H1 (cell line): ENCODE measurements around the gene CPM.

Source experiments
- CHD1 ChIP-seq: IDR thresholded peaks from 2 replicates; pipeline ENCODE4 v1.6.1; 2012; ENCODE audit warnings: low read depth, low read length, improper control_type of control experiment
- JUND ChIP-seq: IDR thresholded peaks from 2 replicates; pipeline ENCODE4 v1.6.1; 2011; ENCODE audit warnings: mild to moderate bottlenecking, improper control_type of control experiment, low read length
- KDM1A ChIP-seq: fragments of 200-600, 300-600 bp; sonication (generic); IDR thresholded peaks from 2 replicates; pipeline ENCODE4 v1.7.1; 2016; ENCODE audit warnings: mild to moderate bottlenecking, low read length, borderline replicate concordance
- POLR2A ChIP-seq, 2 experiments: IDR thresholded peaks; 1 replicate in 1 of 2; 2 replicates in 1 of 2; pipeline ENCODE4 v1.6.1; 2011; ENCODE audit warnings: low read depth in 2 of 2, low read length in 2 of 2, mild to moderate bottlenecking in 2 of 2; ENCODE audit errors: control extremely low read depth in 1 of 2
- POLR2AphosphoS5 ChIP-seq: IDR thresholded peaks from 2 replicates; pipeline ENCODE4 v1.6.1; 2011; ENCODE audit warnings: low read depth, low read length
- RBBP5 ChIP-seq: IDR thresholded peaks from 2 replicates; pipeline ENCODE4 v1.7.1; 2012; ENCODE audit warnings: low read depth, mild to moderate bottlenecking, inconsistent platforms, low read length, moderate library complexity, borderline replicate concordance
- SP2 ChIP-seq: IDR thresholded peaks from 2 replicates; pipeline ENCODE4 v1.6.1; 2012; ENCODE audit warnings: mild to moderate bottlenecking, low read length, inconsistent platforms
- TBP ChIP-seq: IDR thresholded peaks from 2 replicates; pipeline ENCODE4 v1.6.1; 2011; ENCODE audit warnings: low read depth, low read length, improper control_type of control experiment
- YY1 ChIP-seq: IDR thresholded peaks from 2 replicates; pipeline ENCODE4 v1.6.1; 2011; ENCODE audit warnings: low read depth, mild to moderate bottlenecking, low read length
- ZNF274 ChIP-seq: IDR thresholded peaks from 2 replicates; pipeline ENCODE4 v1.7.0; 2012; ENCODE audit warnings: low read length, borderline replicate concordance; ENCODE audit errors: extremely low read depth
- TF ChIP-seq, protein P1 (sequence below), 3 experiments: IDR thresholded peaks; 1 replicate in 2 of 3; 2 replicates in 1 of 3; pipeline versions ENCODE4 v1.5.1 to v1.6.1; 2011; ENCODE audit warnings: low read length in 3 of 3, mild to moderate bottlenecking in 3 of 3, inconsistent platforms in 2 of 3, low read depth in 1 of 3, moderate library complexity in 1 of 3; ENCODE audit not compliant: insufficient read depth in 1 of 3; ENCODE audit errors: control extremely low read depth in 1 of 3

DNA sequence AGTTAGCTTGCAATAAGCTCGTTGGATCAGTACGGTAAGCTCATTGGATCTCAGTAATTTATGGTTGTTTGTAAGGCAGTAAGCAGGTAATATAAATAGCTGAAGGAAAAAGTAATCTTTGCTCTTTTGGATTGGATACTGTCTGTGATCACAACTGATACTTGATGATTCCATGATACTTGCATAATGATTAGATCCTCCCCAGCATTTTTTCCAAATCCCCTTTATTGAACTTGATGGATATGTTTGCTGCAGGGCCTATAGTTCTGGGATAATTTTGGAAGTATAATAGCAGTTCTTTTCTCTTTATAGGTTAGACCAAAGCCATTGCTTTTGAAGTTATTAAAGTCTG lies 119.8 kb downstream of the CPM start:
- TF ChIP-seq KDM1A (no peak), CHD1 (no peak), ZNF274 (no peak), TBP (no peak), SP2 (no peak), RBBP5 (no peak), POLR2A (IDR thresholded peaks at IDR 0.05; ENCODE audit: control extremely low read depth in 1 of 2, low read depth in 2 of 2, low read length in 2 of 2) (no peak), POLR2AphosphoS5 (no peak), YY1 (no peak), JUND (no peak)
- TF ChIP-seq, protein P1, sequence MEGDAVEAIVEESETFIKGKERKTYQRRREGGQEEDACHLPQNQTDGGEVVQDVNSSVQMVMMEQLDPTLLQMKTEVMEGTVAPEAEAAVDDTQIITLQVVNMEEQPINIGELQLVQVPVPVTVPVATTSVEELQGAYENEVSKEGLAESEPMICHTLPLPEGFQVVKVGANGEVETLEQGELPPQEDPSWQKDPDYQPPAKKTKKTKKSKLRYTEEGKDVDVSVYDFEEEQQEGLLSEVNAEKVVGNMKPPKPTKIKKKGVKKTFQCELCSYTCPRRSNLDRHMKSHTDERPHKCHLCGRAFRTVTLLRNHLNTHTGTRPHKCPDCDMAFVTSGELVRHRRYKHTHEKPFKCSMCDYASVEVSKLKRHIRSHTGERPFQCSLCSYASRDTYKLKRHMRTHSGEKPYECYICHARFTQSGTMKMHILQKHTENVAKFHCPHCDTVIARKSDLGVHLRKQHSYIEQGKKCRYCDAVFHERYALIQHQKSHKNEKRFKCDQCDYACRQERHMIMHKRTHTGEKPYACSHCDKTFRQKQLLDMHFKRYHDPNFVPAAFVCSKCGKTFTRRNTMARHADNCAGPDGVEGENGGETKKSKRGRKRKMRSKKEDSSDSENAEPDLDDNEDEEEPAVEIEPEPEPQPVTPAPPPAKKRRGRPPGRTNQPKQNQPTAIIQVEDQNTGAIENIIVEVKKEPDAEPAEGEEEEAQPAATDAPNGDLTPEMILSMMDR (IDR thresholded peaks at IDR 0.05; ENCODE audit: control extremely low read depth in 1 of 3, insufficient read depth in 1 of 3, low read depth in 1 of 3, low read length in 3 of 3), result no peak
